ENCODE data around the gene EXTL2.
A peak's percentile ranks its signal among the peaks of the same experiment; 100 is the strongest.

Gene EXTL2

DNA sequence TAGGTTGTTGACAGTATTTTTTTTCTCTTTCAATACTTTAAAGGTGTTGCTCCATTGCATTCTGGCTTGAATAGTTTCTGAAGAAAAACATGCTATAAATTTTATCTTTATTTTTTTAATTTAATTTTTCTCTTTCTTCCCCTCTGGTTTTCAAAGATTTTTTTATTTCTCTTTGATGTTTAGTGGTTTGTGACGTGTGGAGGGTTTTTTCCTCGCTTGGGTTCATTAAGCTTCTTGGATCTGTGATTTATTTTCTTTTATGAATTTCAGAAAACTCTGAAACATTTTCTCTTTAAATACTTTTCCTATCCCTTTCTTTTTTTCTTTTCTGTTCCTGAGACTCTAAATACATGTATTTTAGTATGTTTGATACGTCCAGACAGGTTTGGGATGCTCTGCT is 10.5 kb upstream of the EXTL2 start:
- in situ Hi-C loops (cut with MboI; ENCODE audit: low sequenced_read_pairs, unreplicated experiment): no loop called here
- TF ChIP-seq, protein P1, sequence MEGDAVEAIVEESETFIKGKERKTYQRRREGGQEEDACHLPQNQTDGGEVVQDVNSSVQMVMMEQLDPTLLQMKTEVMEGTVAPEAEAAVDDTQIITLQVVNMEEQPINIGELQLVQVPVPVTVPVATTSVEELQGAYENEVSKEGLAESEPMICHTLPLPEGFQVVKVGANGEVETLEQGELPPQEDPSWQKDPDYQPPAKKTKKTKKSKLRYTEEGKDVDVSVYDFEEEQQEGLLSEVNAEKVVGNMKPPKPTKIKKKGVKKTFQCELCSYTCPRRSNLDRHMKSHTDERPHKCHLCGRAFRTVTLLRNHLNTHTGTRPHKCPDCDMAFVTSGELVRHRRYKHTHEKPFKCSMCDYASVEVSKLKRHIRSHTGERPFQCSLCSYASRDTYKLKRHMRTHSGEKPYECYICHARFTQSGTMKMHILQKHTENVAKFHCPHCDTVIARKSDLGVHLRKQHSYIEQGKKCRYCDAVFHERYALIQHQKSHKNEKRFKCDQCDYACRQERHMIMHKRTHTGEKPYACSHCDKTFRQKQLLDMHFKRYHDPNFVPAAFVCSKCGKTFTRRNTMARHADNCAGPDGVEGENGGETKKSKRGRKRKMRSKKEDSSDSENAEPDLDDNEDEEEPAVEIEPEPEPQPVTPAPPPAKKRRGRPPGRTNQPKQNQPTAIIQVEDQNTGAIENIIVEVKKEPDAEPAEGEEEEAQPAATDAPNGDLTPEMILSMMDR (IDR thresholded peaks at IDR 0.05; ENCODE audit: borderline replicate concordance, control extremely low read depth, extremely low read depth, insufficient read depth, missing control alignments): no peak
- no peak for DNase-seq (ENCODE audit: low spot score)

DNA sequence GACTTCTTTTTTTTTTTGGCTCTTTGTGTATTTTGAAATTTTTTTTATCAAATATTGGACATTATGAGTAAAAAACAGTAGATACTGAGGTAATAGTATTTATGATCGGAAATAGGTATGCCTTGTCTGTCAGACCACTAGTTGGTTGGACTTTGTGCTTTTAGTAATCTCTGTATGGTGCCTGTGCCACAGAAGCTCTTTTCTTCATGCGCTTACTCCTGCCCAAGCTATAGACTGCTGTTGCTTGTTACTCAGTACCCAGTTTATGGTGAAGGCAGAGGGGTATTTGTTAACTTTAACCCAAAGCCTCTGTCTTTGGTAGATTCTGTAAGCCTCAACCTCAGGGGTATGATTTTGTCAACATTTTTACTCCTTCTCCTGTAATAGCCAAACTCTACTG is 9.9 kb upstream of the EXTL2 start:
- TF ChIP-seq, protein P1 (IDR thresholded peaks at IDR 0.05; ENCODE audit: borderline replicate concordance, control extremely low read depth, extremely low read depth, insufficient read depth, missing control alignments): no peak
- no peak for DNase-seq (ENCODE audit: low spot score)
- in situ Hi-C loops (cut with MboI; ENCODE audit: low sequenced_read_pairs, unreplicated experiment): no loop called here

DNA sequence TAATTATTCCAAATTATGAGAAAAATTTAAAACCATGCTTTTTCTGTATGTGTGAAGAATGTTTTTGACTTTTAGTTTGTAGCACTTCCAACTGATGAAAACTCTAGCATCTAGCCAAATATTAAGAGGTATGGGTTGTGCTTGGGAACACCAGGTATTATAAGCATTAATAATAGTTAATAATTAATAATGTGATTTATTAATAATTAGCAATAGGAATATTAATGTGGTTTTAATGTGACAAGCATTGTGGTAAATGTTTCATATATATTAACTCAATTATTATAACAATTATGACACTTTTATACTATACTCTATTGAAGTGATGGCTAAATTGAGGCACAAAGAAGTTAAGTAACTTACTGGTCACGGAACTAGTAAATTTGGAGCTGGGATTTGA is 9.1 kb upstream of the EXTL2 start:
- TF ChIP-seq, protein P1 (IDR thresholded peaks at IDR 0.05; ENCODE audit: borderline replicate concordance, control extremely low read depth, extremely low read depth, insufficient read depth, missing control alignments): no peak
- no peak for DNase-seq (ENCODE audit: low spot score)
- in situ Hi-C loops (cut with MboI; ENCODE audit: low sequenced_read_pairs, unreplicated experiment): no loop called here

DNA sequence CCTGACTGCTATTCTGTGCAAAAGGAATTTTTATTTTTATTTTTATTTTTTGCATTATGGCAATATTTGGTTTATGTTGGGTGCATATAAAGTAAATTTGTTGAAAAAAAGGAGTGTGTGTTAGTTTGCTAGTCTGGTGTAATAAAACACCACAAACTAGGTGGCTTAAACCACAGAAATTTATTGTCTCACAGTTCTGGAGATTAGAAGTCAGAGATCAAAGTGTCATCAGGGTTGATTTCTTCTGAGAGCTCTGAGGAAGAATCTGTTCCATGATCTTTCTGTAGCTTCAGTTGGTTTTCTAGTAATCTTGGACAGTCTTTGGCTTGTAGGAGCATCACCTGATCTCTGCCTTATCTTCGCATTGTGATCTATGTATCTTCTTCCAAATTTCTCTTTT is 7.7 kb upstream of the EXTL2 start:
- in situ Hi-C loops (cut with MboI; ENCODE audit: low sequenced_read_pairs, unreplicated experiment): no loop called here
- TF ChIP-seq, protein P1 (IDR thresholded peaks at IDR 0.05; ENCODE audit: borderline replicate concordance, control extremely low read depth, extremely low read depth, insufficient read depth, missing control alignments): no peak
- no peak for DNase-seq (ENCODE audit: low spot score)

DNA sequence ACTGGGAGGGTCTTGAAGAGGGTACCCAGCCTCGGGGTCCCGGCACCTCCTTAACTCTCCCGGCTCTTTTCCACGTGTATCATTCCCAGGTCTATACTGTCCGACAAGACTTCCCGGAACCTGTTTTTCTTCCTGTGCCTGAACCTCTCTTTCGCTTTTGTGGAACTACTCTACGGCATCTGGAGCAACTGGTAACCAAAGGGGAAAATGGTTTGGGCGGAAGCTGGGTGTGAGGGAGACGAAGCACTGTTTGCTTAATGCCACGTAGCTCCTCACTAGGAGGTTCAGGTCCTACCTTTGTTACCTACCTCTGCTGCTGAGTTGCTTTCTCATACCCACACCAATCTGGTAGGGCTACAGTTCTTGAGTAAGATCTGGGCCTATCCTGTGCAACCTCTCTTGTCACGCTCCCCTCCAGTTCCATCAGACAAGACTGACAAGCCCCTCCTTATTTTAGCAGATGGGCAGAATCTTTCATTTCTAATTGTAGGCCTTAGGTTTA is 1.9 kb upstream of the EXTL2 start:
- in situ Hi-C loops (cut with MboI; ENCODE audit: low sequenced_read_pairs, unreplicated experiment): loop anchor here (25.0 kb wide), 1 partner anchor 859 kb away; a partner anchor contains a TSS
- DNase-seq (ENCODE audit: low spot score): peak; percentile 55
- TF ChIP-seq, protein P1 (IDR thresholded peaks at IDR 0.05; ENCODE audit: borderline replicate concordance, control extremely low read depth, extremely low read depth, insufficient read depth, missing control alignments): no peak

DNA sequence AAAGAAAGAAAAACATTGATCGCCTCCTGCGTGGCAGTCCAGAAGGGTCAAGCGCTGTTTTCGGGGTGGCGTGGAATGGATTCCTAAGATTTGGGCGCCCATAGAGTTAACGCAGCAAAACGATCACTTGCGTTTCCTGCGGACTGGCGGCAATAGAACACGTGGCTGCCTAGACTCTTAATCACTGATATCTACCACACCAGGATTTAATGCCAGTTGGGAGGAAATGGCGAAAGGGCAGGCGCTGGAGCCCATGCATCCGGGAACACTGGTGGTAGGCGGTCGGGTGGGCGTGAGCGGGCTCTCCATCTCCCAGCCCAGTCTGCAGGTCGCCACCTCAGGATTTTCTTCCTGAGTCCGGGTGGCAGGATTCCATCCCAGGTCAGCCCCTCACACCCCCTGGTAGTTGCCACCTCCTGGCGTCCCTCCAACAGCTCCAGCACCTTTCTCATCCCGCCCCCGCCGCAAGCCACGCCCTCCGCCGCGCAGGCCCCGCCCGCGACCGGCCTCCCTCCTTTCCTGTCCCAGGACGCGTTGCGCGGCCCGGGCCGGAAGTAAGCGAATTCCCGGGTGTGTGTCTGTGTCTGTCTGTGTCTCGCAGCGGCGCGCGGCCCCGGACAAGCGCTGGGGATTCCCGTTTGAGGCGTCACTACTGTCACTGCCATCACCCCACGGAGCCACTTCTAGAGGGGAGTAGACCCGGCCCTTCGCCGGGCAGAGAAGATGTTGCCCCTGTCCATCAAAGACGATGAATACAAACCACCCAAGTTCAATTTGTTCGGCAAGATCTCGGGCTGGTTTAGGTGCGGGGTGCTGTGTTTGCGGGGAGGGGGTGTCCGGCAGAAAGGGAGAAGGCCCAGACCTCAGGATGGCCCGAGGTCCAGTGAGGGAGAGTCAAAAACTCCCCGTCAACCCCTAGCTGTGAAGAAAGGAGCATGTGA is 1.2 kb upstream of the EXTL2 start, which contains the start of gene SLC30A7:
Gene SLC30A7, plus strand, starts transcription at position 551 of the 941 bp plus-strand sequence. Its CDS starts 173 bp downstream, at position 724.
- in situ Hi-C loops (cut with MboI; ENCODE audit: low sequenced_read_pairs, unreplicated experiment): loop anchor here (25.0 kb wide), 1 partner anchor 859 kb away; a partner anchor contains a TSS
- TF ChIP-seq, protein P1 (IDR thresholded peaks at IDR 0.05; ENCODE audit: borderline replicate concordance, control extremely low read depth, extremely low read depth, insufficient read depth, missing control alignments): no peak
- peak; percentile 91 for DNase-seq (ENCODE audit: low spot score)
